ENCODE data around the gene TYK2.

Gene TYK2

GRCh38 chr19:10418485-10419199 lies 38.3 kb upstream of the TYK2 start:
- no peaks in the 10 kb centered on the region for H3K79me2 ChIP-seq (ENCODE audit: control insufficient read depth, insufficient read depth, low read length)
- no peak overlapping the region for H2AK5ac ChIP-seq (ENCODE audit: low read length)
- H3K56ac ChIP-seq (ENCODE audit: low read length) = no peak overlapping the region
- no peaks in the 10 kb centered on the region for H3K4me1 ChIP-seq (ENCODE audit: control insufficient read depth, low read depth, low read length)
- no peak overlapping the region for H3K23ac ChIP-seq (ENCODE audit: low read length)
- H2BK120ac ChIP-seq (ENCODE audit: low read depth, low read length) = no peak overlapping the region
- H3K36me3 ChIP-seq (ENCODE audit: control insufficient read depth, insufficient read depth, low read length) = no peaks in the 10 kb centered on the region
- no peak overlapping the region for H2BK5ac ChIP-seq (ENCODE audit: low read length)
- H3K4ac ChIP-seq (ENCODE audit: low read depth, low read length) = no peak overlapping the region
- no peak overlapping the region for H4K5ac ChIP-seq (ENCODE audit: low read length)
- no peak overlapping the region for H2BK15ac ChIP-seq (replicated peaks; ENCODE audit: low read depth)
- no peak overlapping the region for H3K27ac ChIP-seq (ENCODE audit: low read depth, low read length)
- H3K18ac ChIP-seq (ENCODE audit: low read length) = no peak overlapping the region
- H3K27me3 ChIP-seq (ENCODE audit: insufficient read depth, low read length, poor library complexity) = peaks cover 12% of the 10 kb centered on the region
- no peaks in the 10 kb centered on the region for H3K79me1 ChIP-seq (ENCODE audit: low read length)
- H3K9ac ChIP-seq (ENCODE audit: low read length) = no peak overlapping the region
- no peak overlapping the region for H4K8ac ChIP-seq (ENCODE audit: low read depth, low read length)
- DNase-seq = peak; percentile 68
- no CpG with 5 or more reads among the region's 32 CpGs for WGBS (ENCODE audit: extremely low coverage, insufficient coverage, low lambda C conversion rate)
- no peak overlapping the region for H3K4me2 ChIP-seq (ENCODE audit: low read length)
- H3K4me3 ChIP-seq (ENCODE audit: low read length) = no peak overlapping the region

- Histone ChIP-seq H2BK120ac (ENCODE audit: low read depth, low read length) (no peak overlapping the region), H2BK5ac (ENCODE audit: low read length) (no peak overlapping the region), H3K56ac (ENCODE audit: low read length) (no peak overlapping the region), H3K23ac (ENCODE audit: low read length) (no peak overlapping the region), H3K18ac (ENCODE audit: low read length) (no peak overlapping the region), H3K4me2 (ENCODE audit: low read length) (no peak overlapping the region), H4K8ac (ENCODE audit: low read depth, low read length) (no peak overlapping the region), H3K4me1 (ENCODE audit: control insufficient read depth, low read depth, low read length) (no peaks in the 10 kb centered on the region), H3K4me3 (ENCODE audit: low read length) (no peak overlapping the region), H3K27me3 (ENCODE audit: insufficient read depth, low read length, poor library complexity) (peaks cover 10% of the 10 kb centered on the region), H2BK15ac (replicated peaks; ENCODE audit: low read depth) (no peak overlapping the region), H2AK5ac (ENCODE audit: low read length) (no peak overlapping the region), H3K27ac (ENCODE audit: low read depth, low read length) (no peak overlapping the region), H3K79me2 (ENCODE audit: control insufficient read depth, insufficient read depth, low read length) (no peaks in the 10 kb centered on the region), H3K9ac (ENCODE audit: low read length) (no peak overlapping the region), H4K5ac (ENCODE audit: low read length) (no peak overlapping the region), H3K36me3 (ENCODE audit: control insufficient read depth, insufficient read depth, low read length) (no peaks in the 10 kb centered on the region), H3K4ac (ENCODE audit: low read depth, low read length) (no peak overlapping the region), H3K79me1 (ENCODE audit: low read length) (no peaks in the 10 kb centered on the region)
- WGBS (ENCODE audit: extremely low coverage, insufficient coverage, low lambda C conversion rate) = no CpG with 5 or more reads among the region's 3 CpGs
- DNase-seq = no peak
Observed at GRCh38 chr19:10418235-10418484, 37.8 kb upstream of the TYK2 start.

GRCh38 chr19:10417541-10418234 lies 37.3 kb upstream of the TYK2 start:
- Histone ChIP-seq H3K27ac (ENCODE audit: low read depth, low read length) (no peak overlapping the region), H2BK5ac (ENCODE audit: low read length) (no peak overlapping the region), H3K27me3 (ENCODE audit: insufficient read depth, low read length, poor library complexity) (peaks cover 10% of the 10 kb centered on the region), H3K4ac (ENCODE audit: low read depth, low read length) (no peak overlapping the region), H2BK120ac (ENCODE audit: low read depth, low read length) (no peak overlapping the region), H3K4me2 (ENCODE audit: low read length) (no peak overlapping the region), H3K4me1 (ENCODE audit: control insufficient read depth, low read depth, low read length) (no peaks in the 10 kb centered on the region), H3K18ac (ENCODE audit: low read length) (no peak overlapping the region), H4K5ac (ENCODE audit: low read length) (no peak overlapping the region), H3K9ac (ENCODE audit: low read length) (no peak overlapping the region), H4K8ac (ENCODE audit: low read depth, low read length) (no peak overlapping the region), H3K23ac (ENCODE audit: low read length) (no peak overlapping the region), H2BK15ac (replicated peaks; ENCODE audit: low read depth) (no peak overlapping the region), H2AK5ac (ENCODE audit: low read length) (no peak overlapping the region), H3K4me3 (ENCODE audit: low read length) (no peak overlapping the region), H3K36me3 (ENCODE audit: control insufficient read depth, insufficient read depth, low read length) (no peaks in the 10 kb centered on the region), H3K79me1 (ENCODE audit: low read length) (no peaks in the 10 kb centered on the region), H3K56ac (ENCODE audit: low read length) (no peak overlapping the region), H3K79me2 (ENCODE audit: control insufficient read depth, insufficient read depth, low read length) (no peaks in the 10 kb centered on the region)
- DNase-seq = peak; percentile 70
- WGBS (ENCODE audit: extremely low coverage, insufficient coverage, low lambda C conversion rate) = no CpG with 5 or more reads among the region's 30 CpGs

- peak; percentile 93 for DNase-seq
- no peak overlapping the region for H4K8ac ChIP-seq (ENCODE audit: low read depth, low read length)
- H2BK120ac ChIP-seq (ENCODE audit: low read depth, low read length) = no peak overlapping the region
- no peak overlapping the region for H3K27ac ChIP-seq (ENCODE audit: low read depth, low read length)
- H2BK5ac ChIP-seq (ENCODE audit: low read length) = no peak overlapping the region
- no peaks in the 10 kb centered on the region for H3K36me3 ChIP-seq (ENCODE audit: control insufficient read depth, insufficient read depth, low read length)
- H3K79me2 ChIP-seq (ENCODE audit: control insufficient read depth, insufficient read depth, low read length) = no peaks in the 10 kb centered on the region
- H3K27me3 ChIP-seq (ENCODE audit: insufficient read depth, low read length, poor library complexity) = peaks cover 7% of the 10 kb centered on the region
- WGBS (ENCODE audit: extremely low coverage, insufficient coverage, low lambda C conversion rate) = no CpG with 5 or more reads among the region's 67 CpGs
- H2AK5ac ChIP-seq (ENCODE audit: low read length) = no peak overlapping the region
- H3K4ac ChIP-seq (ENCODE audit: low read depth, low read length) = no peak overlapping the region
- peak overlapping the region; percentile 61 for H3K56ac ChIP-seq (ENCODE audit: low read length)
- H3K9ac ChIP-seq (ENCODE audit: low read length) = peak overlapping the region; percentile 56
- H3K18ac ChIP-seq (ENCODE audit: low read length) = no peak overlapping the region
- no peak overlapping the region for H3K4me3 ChIP-seq (ENCODE audit: low read length)
- no peaks in the 10 kb centered on the region for H3K4me1 ChIP-seq (ENCODE audit: control insufficient read depth, low read depth, low read length)
- no peaks in the 10 kb centered on the region for H3K79me1 ChIP-seq (ENCODE audit: low read length)
- no peak overlapping the region for H4K5ac ChIP-seq (ENCODE audit: low read length)
- peak overlapping the region; percentile 68 for H3K4me2 ChIP-seq (ENCODE audit: low read length)
- H2BK15ac ChIP-seq (replicated peaks; ENCODE audit: low read depth) = no peak overlapping the region
- H3K23ac ChIP-seq (ENCODE audit: low read length) = no peak overlapping the region
Observed at GRCh38 chr19:10416380-10417257, 36.2 kb upstream of the TYK2 start.

- H3K27me3 ChIP-seq (ENCODE audit: insufficient read depth, low read length, poor library complexity) = peaks cover 1% of the 10 kb centered on the region
- H3K4me1 ChIP-seq (ENCODE audit: control insufficient read depth, low read depth, low read length) = no peaks in the 10 kb centered on the region
- peak overlapping the region; percentile 68 for H3K4me2 ChIP-seq (ENCODE audit: low read length)
- no peak overlapping the region for H3K4ac ChIP-seq (ENCODE audit: low read depth, low read length)
- no peak overlapping the region for H4K5ac ChIP-seq (ENCODE audit: low read length)
- no peak overlapping the region for H2BK5ac ChIP-seq (ENCODE audit: low read length)
- H3K4me3 ChIP-seq (ENCODE audit: low read length) = no peak overlapping the region
- no peak for DNase-seq
- H2AK5ac ChIP-seq (ENCODE audit: low read length) = no peak overlapping the region
- no peaks in the 10 kb centered on the region for H3K79me1 ChIP-seq (ENCODE audit: low read length)
- no peak overlapping the region for H3K23ac ChIP-seq (ENCODE audit: low read length)
- no peak overlapping the region for H2BK15ac ChIP-seq (replicated peaks; ENCODE audit: low read depth)
- peak overlapping the region; percentile 56 for H3K9ac ChIP-seq (ENCODE audit: low read length)
- WGBS (ENCODE audit: extremely low coverage, insufficient coverage, low lambda C conversion rate) = no CpG with 5 or more reads among the region's 9 CpGs
- H3K36me3 ChIP-seq (ENCODE audit: control insufficient read depth, insufficient read depth, low read length) = no peaks in the 10 kb centered on the region
- no peak overlapping the region for H4K8ac ChIP-seq (ENCODE audit: low read depth, low read length)
- H3K18ac ChIP-seq (ENCODE audit: low read length) = no peak overlapping the region
- no peak overlapping the region for H2BK120ac ChIP-seq (ENCODE audit: low read depth, low read length)
- peak overlapping the region; percentile 61 for H3K56ac ChIP-seq (ENCODE audit: low read length)
- no peaks in the 10 kb centered on the region for H3K79me2 ChIP-seq (ENCODE audit: control insufficient read depth, insufficient read depth, low read length)
- H3K27ac ChIP-seq (ENCODE audit: low read depth, low read length) = no peak overlapping the region
Observed at GRCh38 chr19:10416083-10416379, 35.7 kb upstream of the TYK2 start.
